Measurements from ENCODE around the gene OR5K1.

OR5K1 gene

GRCh38 chr3:98462901-98463300 lies at the start of gene OR5K1:
Gene OR5K1 (plus strand): TSS chr3:98463201. CDS start chr3:98469577, 6,376 bp downstream.
- no peak within 1 kb of the TSS for H3K27ac Mint-ChIP-seq
- H3K9me3 Mint-ChIP-seq = peaks cover 7% of the 10 kb centered on the region
- no peak within 1 kb of the TSS for H3K4me3 Mint-ChIP-seq
- ATAC-seq = no peak
- H3K27me3 Mint-ChIP-seq = no peaks in the 10 kb centered on the region
- H3K36me3 Mint-ChIP-seq = no peaks in the 10 kb centered on the region
- no peaks in the 10 kb centered on the region for H3K4me1 Mint-ChIP-seq

- Mint-ChIP-seq H3K27ac (no peak overlapping the region), H3K36me3 (no peaks in the 10 kb centered on the region), H3K27me3 (no peaks in the 10 kb centered on the region), H3K9me3 (peaks cover 18% of the 10 kb centered on the region), H3K4me1 (no peaks in the 10 kb centered on the region), H3K4me3 (no peak overlapping the region)
- ATAC-seq = no peak
Measured at GRCh38 chr3:98432575-98432974, 30.4 kb upstream of the OR5K1 start.

- Mint-ChIP-seq H3K27me3 (no peaks in the 10 kb centered on the region), H3K9me3 (peaks cover 17% of the 10 kb centered on the region), H3K27ac (no peak overlapping the region), H3K36me3 (no peaks in the 10 kb centered on the region), H3K4me3 (no peak overlapping the region), H3K4me1 (no peaks in the 10 kb centered on the region)
- ATAC-seq = peak; percentile 18
Measured at GRCh38 chr3:98433764-98434163, 29.2 kb upstream of the OR5K1 start.

GRCh38 chr3:98434412-98434811 lies 28.6 kb upstream of the OR5K1 start:
- no peak overlapping the region for H3K27ac Mint-ChIP-seq
- H3K27me3 Mint-ChIP-seq = no peaks in the 10 kb centered on the region
- no peak for ATAC-seq
- no peak overlapping the region for H3K4me3 Mint-ChIP-seq
- H3K36me3 Mint-ChIP-seq = no peaks in the 10 kb centered on the region
- H3K9me3 Mint-ChIP-seq = peaks cover 10% of the 10 kb centered on the region
- no peaks in the 10 kb centered on the region for H3K4me1 Mint-ChIP-seq

GRCh38 chr3:98440283-98440682 lies 22.7 kb upstream of the OR5K1 start:
- Mint-ChIP-seq H3K27ac (no peak overlapping the region), H3K9me3 (no peaks in the 10 kb centered on the region), H3K27me3 (no peaks in the 10 kb centered on the region), H3K4me3 (no peak overlapping the region), H3K4me1 (no peaks in the 10 kb centered on the region), H3K36me3 (no peaks in the 10 kb centered on the region)
- no peak for ATAC-seq

- no peak overlapping the region for H3K4me3 Mint-ChIP-seq
- H3K9me3 Mint-ChIP-seq = peaks cover 2% of the 10 kb centered on the region
- peaks cover 13% of the 10 kb centered on the region for H3K4me1 Mint-ChIP-seq
- H3K27me3 Mint-ChIP-seq = no peaks in the 10 kb centered on the region
- peak; percentile 70 for ATAC-seq
- no peak overlapping the region for H3K27ac Mint-ChIP-seq
- no peaks in the 10 kb centered on the region for H3K36me3 Mint-ChIP-seq
Measured at GRCh38 chr3:98445949-98446406, 17.0 kb upstream of the OR5K1 start.

GRCh38 chr3:98449606-98450193 lies 13.3 kb upstream of the OR5K1 start:
- H3K9me3 Mint-ChIP-seq = peaks cover 2% of the 10 kb centered on the region
- no peak overlapping the region for H3K4me3 Mint-ChIP-seq
- peaks cover 13% of the 10 kb centered on the region for H3K4me1 Mint-ChIP-seq
- ATAC-seq = no peak
- H3K27ac Mint-ChIP-seq = no peak overlapping the region
- no peaks in the 10 kb centered on the region for H3K27me3 Mint-ChIP-seq
- H3K36me3 Mint-ChIP-seq = no peaks in the 10 kb centered on the region

- no peak for ATAC-seq
- Mint-ChIP-seq H3K4me3 (no peak overlapping the region), H3K4me1 (peaks cover 13% of the 10 kb centered on the region), H3K36me3 (no peaks in the 10 kb centered on the region), H3K27ac (no peak overlapping the region), H3K9me3 (peaks cover 2% of the 10 kb centered on the region), H3K27me3 (no peaks in the 10 kb centered on the region)
Measured at GRCh38 chr3:98450372-98450771, 12.6 kb upstream of the OR5K1 start.

GRCh38 chr3:98453827-98454226 lies 9.2 kb upstream of the OR5K1 start:
- Mint-ChIP-seq H3K4me1 (no peaks in the 10 kb centered on the region), H3K27ac (no peak overlapping the region), H3K9me3 (peaks cover 6% of the 10 kb centered on the region), H3K4me3 (no peak overlapping the region), H3K27me3 (no peaks in the 10 kb centered on the region), H3K36me3 (no peaks in the 10 kb centered on the region)
- no peak for ATAC-seq

- no peaks in the 10 kb centered on the region for H3K36me3 Mint-ChIP-seq
- H3K9me3 Mint-ChIP-seq = peaks cover 7% of the 10 kb centered on the region
- H3K27ac Mint-ChIP-seq = no peak overlapping the region
- ATAC-seq = no peak
- H3K27me3 Mint-ChIP-seq = no peaks in the 10 kb centered on the region
- H3K4me3 Mint-ChIP-seq = no peak overlapping the region
- H3K4me1 Mint-ChIP-seq = no peaks in the 10 kb centered on the region
Measured at GRCh38 chr3:98454929-98455328, 8.1 kb upstream of the OR5K1 start.

- no peaks in the 10 kb centered on the region for H3K4me1 Mint-ChIP-seq
- ATAC-seq = no peak
- no peak overlapping the region for H3K27ac Mint-ChIP-seq
- H3K27me3 Mint-ChIP-seq = no peaks in the 10 kb centered on the region
- H3K36me3 Mint-ChIP-seq = no peaks in the 10 kb centered on the region
- H3K4me3 Mint-ChIP-seq = no peak overlapping the region
- H3K9me3 Mint-ChIP-seq = peaks cover 7% of the 10 kb centered on the region
Measured at GRCh38 chr3:98457543-98457942, 5.5 kb upstream of the OR5K1 start.

GRCh38 chr3:98460220-98460619 lies 2.8 kb upstream of the OR5K1 start:
- Mint-ChIP-seq H3K27me3 (no peaks in the 10 kb centered on the region), H3K4me1 (no peaks in the 10 kb centered on the region), H3K4me3 (no peak overlapping the region), H3K36me3 (no peaks in the 10 kb centered on the region), H3K27ac (no peak overlapping the region), H3K9me3 (peaks cover 7% of the 10 kb centered on the region)
- no peak for ATAC-seq

- no peak overlapping the region for H3K27ac Mint-ChIP-seq
- ATAC-seq = no peak
Measured at GRCh38 chr3:98482717-98483482, 19.9 kb downstream of the OR5K1 start.

GRCh38 chr3:98483626-98484025 lies 20.6 kb downstream of the OR5K1 start:
- peaks cover 26% of the 10 kb centered on the region for H3K9me3 Mint-ChIP-seq
- peaks cover 17% of the 10 kb centered on the region for H3K36me3 Mint-ChIP-seq
- H3K27ac Mint-ChIP-seq = no peak overlapping the region
- no peaks in the 10 kb centered on the region for H3K4me1 Mint-ChIP-seq
- ATAC-seq = no peak
- peaks cover 78% of the 10 kb centered on the region for H3K27me3 Mint-ChIP-seq
- H3K4me3 Mint-ChIP-seq = no peak overlapping the region

More at GRCh38 chr3:98482717-98483482, 19.9 kb downstream of the OR5K1 start:
- Mint-ChIP-seq H3K27me3 (peaks cover 71% of the 10 kb centered on the region), H3K4me3 (no peak overlapping the region), H3K4me1 (no peaks in the 10 kb centered on the region), H3K9me3 (peaks cover 22% of the 10 kb centered on the region), H3K36me3 (peaks cover 11% of the 10 kb centered on the region)

- Mint-ChIP-seq H3K27ac (no peak within 1 kb of the TSS), H3K27me3 (no peaks in the 10 kb centered on the region), H3K36me3 (peaks cover 10% of the 10 kb centered on the region), H3K4me3 (no peak within 1 kb of the TSS), H3K4me1 (no peaks in the 10 kb centered on the region), H3K9me3 (no peaks in the 10 kb centered on the region)
- no peak for ATAC-seq
Measured at GRCh38 chr3:98497381-98497780, 34.4 kb downstream of the OR5K1 start, which contains the start of gene OR5K2. Gene OR5K2 (plus strand): TSS chr3:98497681. CDS start chr3:98497681, 0 bp downstream.

- Mint-ChIP-seq H3K36me3 (peaks cover 17% of the 10 kb centered on the region), H3K9me3 (no peaks in the 10 kb centered on the region), H3K27me3 (no peaks in the 10 kb centered on the region), H3K27ac (no peak overlapping the region), H3K4me3 (no peak overlapping the region), H3K4me1 (no peaks in the 10 kb centered on the region)
- no peak for ATAC-seq
Measured at GRCh38 chr3:98500019-98500418, 37.0 kb downstream of the OR5K1 start.
